NAMALWA (cell line): Measurements from ENCODE around the gene CBFB.
"Not testable (repeated sequence)": the region's sequence is repeated elsewhere in the genome, so short reads cannot be mapped to it uniquely, and the experiment has no call there.

ENCODE experiments used
- DNase-seq: peaks from one replicate; pipeline ENCODE4 v3.0.0-alpha.2; 2015; ENCODE audit warnings: low spot score

The CBFB gene

GRCh38 chr16:67028696-67029253, at the start of gene CBFB:
TSS of gene CBFB (plus strand) at chr16:67029149. CDS start at chr16:67029408, 259 bp downstream.
- peak; percentile 95 for DNase-seq

GRCh38 chr16:66983033-66983432, 45.9 kb upstream of the CBFB start:
- DNase-seq = no peak

GRCh38 chr16:66984892-66985311, 44.0 kb upstream of the CBFB start:
- no peak for DNase-seq

- DNase-seq = no peak
Measured at GRCh38 chr16:66986559-66986958, 42.4 kb upstream of the CBFB start.

- no peak for DNase-seq
Measured at GRCh38 chr16:66988197-66988788, 40.7 kb upstream of the CBFB start, which contains the start of gene CES4A. TSS of gene CES4A (plus strand) at chr16:66988589. CDS start at chr16:66988773, 184 bp downstream.

GRCh38 chr16:66991545-66992077, 37.3 kb upstream of the CBFB start:
- DNase-seq = no peak

GRCh38 chr16:66993558-66993957, 35.4 kb upstream of the CBFB start:
- not testable (repeated sequence) for DNase-seq

- DNase-seq = no peak
Measured at GRCh38 chr16:66996324-66996982, 32.5 kb upstream of the CBFB start.

- no peak for DNase-seq
Measured at GRCh38 chr16:66996983-66997358, 32.0 kb upstream of the CBFB start.

GRCh38 chr16:67000384-67001351, 28.3 kb upstream of the CBFB start:
- peak; percentile 34 for DNase-seq

- no peak for DNase-seq
Measured at GRCh38 chr16:67001726-67002125, 27.2 kb upstream of the CBFB start.

- DNase-seq = no peak
Measured at GRCh38 chr16:67006930-67007658, 21.9 kb upstream of the CBFB start.

GRCh38 chr16:67009158-67009557, 19.8 kb upstream of the CBFB start:
- no peak for DNase-seq

GRCh38 chr16:67011274-67011673, 17.7 kb upstream of the CBFB start:
- no peak for DNase-seq

GRCh38 chr16:67013233-67013822, 15.6 kb upstream of the CBFB start:
- DNase-seq = no peak

GRCh38 chr16:67013823-67014633, 14.9 kb upstream of the CBFB start:
- DNase-seq = peak; percentile 71

GRCh38 chr16:67014634-67015312, 14.2 kb upstream of the CBFB start:
- DNase-seq = no peak

GRCh38 chr16:67015313-67015731, 13.6 kb upstream of the CBFB start:
- no peak for DNase-seq

GRCh38 chr16:67016143-67016542, 12.8 kb upstream of the CBFB start:
- no peak for DNase-seq
